ENCODE data around the gene CEP76.

GRCh38 chr18:12630136-12630535, 72.4 kb downstream of the CEP76 start:
- TF ChIP-seq CTCF (IDR thresholded peaks at IDR 0.05) (no peak), POLR2AphosphoS5 (IDR thresholded peaks at IDR 0.05; ENCODE audit: low read depth, low read length) (no peak), SIN3A (IDR thresholded peaks at IDR 0.05; ENCODE audit: borderline replicate concordance, insufficient read depth, low read depth, low read length) (no peak), TCF7L2 (IDR thresholded peaks at IDR 0.05; ENCODE audit: low read depth, low read length) (no peak)
